ENCODE measurements around the gene CLCN2.

The CLCN2 gene

GRCh38 chr3:184321666-184322065 is 39.7 kb downstream of the CLCN2 start:
- no peak for DNase-seq

GRCh38 chr3:184320104-184320445 is 41.3 kb downstream of the CLCN2 start:
- peak; percentile 67 for DNase-seq

- no peak for DNase-seq
These were observed 44.2 kb downstream of the CLCN2 start for GRCh38 chr3:184317201-184317600.

GRCh38 chr3:184316792-184317191 is 44.6 kb downstream of the CLCN2 start:
- DNase-seq = no peak

GRCh38 chr3:184315871-184316661 is 45.3 kb downstream of the CLCN2 start:
- no peak for DNase-seq

GRCh38 chr3:184315543-184315867 is 45.9 kb downstream of the CLCN2 start:
- no peak for DNase-seq

- DNase-seq = peak; percentile 68
These were observed 46.5 kb downstream of the CLCN2 start for GRCh38 chr3:184314700-184315542.

GRCh38 chr3:184314363-184314699 is 47.1 kb downstream of the CLCN2 start, which contains the start of gene EIF4G1:
TSS of gene EIF4G1 (plus strand) at chr3:184314606. CDS start at chr3:184315797, 1,191 bp downstream.
- peak; percentile 94 for DNase-seq

GRCh38 chr3:184311633-184312032 is 49.8 kb downstream of the CLCN2 start:
- DNase-seq = no peak

GRCh38 chr3:184308744-184309143 is 52.7 kb downstream of the CLCN2 start:
- no peak for DNase-seq

GRCh38 chr3:184307915-184308314 is 53.5 kb downstream of the CLCN2 start:
- DNase-seq = no peak

GRCh38 chr3:184306341-184306972 is 54.9 kb downstream of the CLCN2 start:
- no peak for DNase-seq

- DNase-seq = no peak
These were observed 55.8 kb downstream of the CLCN2 start for GRCh38 chr3:184305577-184305976.

GRCh38 chr3:184300378-184300720 is 61.1 kb downstream of the CLCN2 start:
- no peak for DNase-seq

- no peak for DNase-seq
These were observed 61.7 kb downstream of the CLCN2 start for GRCh38 chr3:184299488-184300377.

GRCh38 chr3:184298759-184299487 is 62.5 kb downstream of the CLCN2 start, which contains the start of gene PSMD2:
TSS of gene PSMD2 (plus strand) at chr3:184299241. CDS start at chr3:184299267, 26 bp downstream.
- DNase-seq = peak; percentile 99

GRCh38 chr3:184296616-184297015 is 64.8 kb downstream of the CLCN2 start:
- no peak for DNase-seq

All from activated CD4-positive, alpha-beta T cell treated with anti-CD3 and anti-CD28 coated beads for 48 hours (primary cell).